WERI-Rb-1 (cell line): Measurements from ENCODE around the gene C16orf96.

Experiments
- DNase-seq: peaks from one replicate; pipeline ENCODE4 v3.0.0-alpha.2; 2020
- H3K27ac ChIP-seq: fragments of 250-450 bp; sonication (Bioruptor Pico); 2 replicates; pipeline ENCODE4 v1.5.1; 2020; ENCODE audit warnings: mild to moderate bottlenecking, moderate library complexity
- H3K27me3 ChIP-seq: fragments of 250-450 bp; sonication (Bioruptor Pico); 2 replicates; pipeline ENCODE4 v1.5.1; 2021; ENCODE audit warnings: mild to moderate bottlenecking, low read depth, moderate library complexity; ENCODE audit not compliant: insufficient read depth, severe bottlenecking
- H3K36me3 ChIP-seq: fragments of 250-450 bp; sonication (Bioruptor Pico); 2 replicates; pipeline ENCODE4 v1.5.1; 2020; ENCODE audit warnings: mild to moderate bottlenecking, moderate library complexity
- H3K4me3 ChIP-seq: 2 replicates; pipeline ENCODE4 v1.5.1; 2011; ENCODE audit warnings: low read depth, mild to moderate bottlenecking, control low read depth, low read length
- H3K9me3 ChIP-seq: fragments of 250-450 bp; sonication (Bioruptor Pico); 2 replicates; pipeline ENCODE4 v1.5.1; 2021; ENCODE audit warnings: mild to moderate bottlenecking, moderate library complexity; ENCODE audit not compliant: severe bottlenecking
- TF ChIP-seq, protein P1 (sequence below): IDR thresholded peaks from 2 replicates; pipeline ENCODE4 v1.5.1; 2011; ENCODE audit warnings: low read depth, mild to moderate bottlenecking, control low read depth, inconsistent platforms, low read length

Gene C16orf96

DNA sequence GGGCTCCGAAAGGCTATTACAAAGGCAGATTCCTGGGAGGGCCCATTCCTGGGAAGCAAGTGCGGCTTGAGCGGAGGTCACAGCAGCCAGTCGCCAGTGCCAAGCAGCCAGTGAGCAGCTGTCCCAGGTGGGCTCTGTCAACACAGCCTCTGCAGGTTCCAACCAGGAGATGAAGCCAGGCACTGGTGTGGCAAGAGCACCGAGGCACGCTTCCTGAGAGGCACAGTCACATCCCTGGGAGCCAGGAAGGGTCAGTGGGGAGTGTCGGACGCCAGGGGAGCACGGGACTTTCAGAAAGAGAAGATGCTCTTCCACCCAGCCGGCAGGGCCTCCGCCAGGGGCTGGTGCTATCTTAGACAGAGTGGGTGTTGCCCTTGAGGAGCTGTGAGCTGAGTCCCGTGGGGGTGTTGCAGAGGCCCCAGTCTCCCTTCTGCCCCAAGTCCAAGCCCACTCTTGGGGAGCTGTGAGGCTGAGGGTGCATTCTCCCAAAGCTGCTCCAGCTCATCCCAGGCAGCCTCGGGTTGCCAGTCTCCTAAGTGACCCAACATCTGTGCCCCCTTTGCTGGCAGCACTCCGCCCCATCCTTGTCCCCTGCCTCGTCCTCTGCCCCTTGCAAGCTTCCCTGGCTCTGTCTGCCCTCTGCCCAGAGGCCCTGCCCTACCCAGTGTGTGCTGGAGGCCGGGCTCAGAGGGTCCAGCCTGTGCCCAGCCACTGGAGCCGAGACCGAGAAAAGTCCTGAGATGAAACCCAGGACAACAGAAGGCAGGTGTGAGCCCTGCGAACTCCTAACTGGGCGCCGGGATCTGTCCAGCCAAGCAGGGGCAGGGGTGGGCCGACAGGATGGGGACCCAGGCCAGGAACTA, 51.9 kb downstream of the C16orf96 start:
- DNase-seq: no peak
- TF ChIP-seq, protein P1, sequence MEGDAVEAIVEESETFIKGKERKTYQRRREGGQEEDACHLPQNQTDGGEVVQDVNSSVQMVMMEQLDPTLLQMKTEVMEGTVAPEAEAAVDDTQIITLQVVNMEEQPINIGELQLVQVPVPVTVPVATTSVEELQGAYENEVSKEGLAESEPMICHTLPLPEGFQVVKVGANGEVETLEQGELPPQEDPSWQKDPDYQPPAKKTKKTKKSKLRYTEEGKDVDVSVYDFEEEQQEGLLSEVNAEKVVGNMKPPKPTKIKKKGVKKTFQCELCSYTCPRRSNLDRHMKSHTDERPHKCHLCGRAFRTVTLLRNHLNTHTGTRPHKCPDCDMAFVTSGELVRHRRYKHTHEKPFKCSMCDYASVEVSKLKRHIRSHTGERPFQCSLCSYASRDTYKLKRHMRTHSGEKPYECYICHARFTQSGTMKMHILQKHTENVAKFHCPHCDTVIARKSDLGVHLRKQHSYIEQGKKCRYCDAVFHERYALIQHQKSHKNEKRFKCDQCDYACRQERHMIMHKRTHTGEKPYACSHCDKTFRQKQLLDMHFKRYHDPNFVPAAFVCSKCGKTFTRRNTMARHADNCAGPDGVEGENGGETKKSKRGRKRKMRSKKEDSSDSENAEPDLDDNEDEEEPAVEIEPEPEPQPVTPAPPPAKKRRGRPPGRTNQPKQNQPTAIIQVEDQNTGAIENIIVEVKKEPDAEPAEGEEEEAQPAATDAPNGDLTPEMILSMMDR: no peak
- no peak overlapping the region for H3K27ac ChIP-seq
- H3K4me3 ChIP-seq: no peak overlapping the region
- H3K36me3 ChIP-seq: peaks cover 22% of the 10 kb centered on the region
- H3K9me3 ChIP-seq: no peaks in the 10 kb centered on the region
- no peaks in the 10 kb centered on the region for H3K27me3 ChIP-seq

DNA sequence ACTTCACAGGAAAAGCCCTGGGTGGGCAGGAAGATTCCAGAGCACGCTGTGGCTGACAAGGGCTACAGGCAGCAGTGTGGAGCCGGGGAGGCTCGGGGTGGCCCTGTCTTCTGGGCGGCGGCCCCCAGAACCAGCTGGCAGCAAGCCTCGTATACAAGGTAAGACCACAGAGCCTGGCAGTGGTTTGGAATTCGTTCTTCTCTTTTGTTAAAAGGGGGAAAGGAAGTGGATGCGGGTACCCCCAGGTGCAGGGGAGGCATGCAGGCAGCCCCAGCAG, 52.5 kb downstream of the C16orf96 start:
- Histone ChIP-seq H3K4me3 (no peak overlapping the region), H3K27me3 (no peaks in the 10 kb centered on the region), H3K36me3 (peaks cover 22% of the 10 kb centered on the region), H3K27ac (no peak overlapping the region), H3K9me3 (no peaks in the 10 kb centered on the region)
- TF ChIP-seq, protein P1: no peak
- no peak for DNase-seq

DNA sequence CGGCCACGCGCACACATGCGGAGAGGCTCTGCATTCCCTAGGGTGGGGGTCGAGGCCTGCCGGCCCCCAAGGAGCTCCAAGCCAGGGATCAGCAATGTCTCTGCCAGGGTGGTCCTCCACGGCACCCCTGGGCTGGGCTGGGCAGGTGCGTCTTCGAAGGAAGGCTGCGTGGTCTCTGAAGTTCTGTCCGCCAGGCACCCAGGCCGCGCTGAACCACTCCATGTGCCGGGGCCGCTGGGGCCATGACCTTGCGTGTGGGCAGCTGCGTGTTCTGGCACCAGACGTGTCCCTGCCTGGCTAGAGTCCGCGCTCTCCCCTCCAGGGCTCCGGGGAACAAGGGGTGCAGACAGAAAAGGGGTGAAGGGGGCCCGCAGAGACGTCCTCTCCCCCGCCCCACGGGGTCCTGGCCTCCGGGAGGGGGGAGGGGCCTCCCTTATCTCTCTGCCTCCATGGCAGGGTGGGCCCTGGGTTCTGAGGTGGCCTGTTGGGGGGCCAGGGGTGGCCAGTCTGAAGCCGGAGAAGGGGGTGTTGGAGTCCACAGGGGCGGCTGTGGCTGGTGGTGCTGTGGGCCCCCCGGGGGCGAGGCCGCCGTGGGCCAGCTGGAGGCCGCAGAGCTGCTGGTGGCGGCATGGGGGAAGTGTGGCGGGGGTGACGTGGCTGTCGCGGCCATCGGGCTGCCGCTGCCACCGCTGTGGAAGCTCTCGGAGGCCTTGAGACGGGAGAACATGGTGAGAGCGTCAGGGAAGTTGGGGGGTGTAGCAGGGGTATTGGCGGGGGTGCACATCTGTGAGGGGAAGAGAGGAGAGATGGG, 53.3 kb downstream of the C16orf96 start:
- Histone ChIP-seq H3K4me3 (no peak overlapping the region), H3K27ac (no peak overlapping the region), H3K27me3 (no peaks in the 10 kb centered on the region), H3K9me3 (no peaks in the 10 kb centered on the region), H3K36me3 (peaks cover 22% of the 10 kb centered on the region)
- TF ChIP-seq, protein P1: no peak
- no peak for DNase-seq

DNA sequence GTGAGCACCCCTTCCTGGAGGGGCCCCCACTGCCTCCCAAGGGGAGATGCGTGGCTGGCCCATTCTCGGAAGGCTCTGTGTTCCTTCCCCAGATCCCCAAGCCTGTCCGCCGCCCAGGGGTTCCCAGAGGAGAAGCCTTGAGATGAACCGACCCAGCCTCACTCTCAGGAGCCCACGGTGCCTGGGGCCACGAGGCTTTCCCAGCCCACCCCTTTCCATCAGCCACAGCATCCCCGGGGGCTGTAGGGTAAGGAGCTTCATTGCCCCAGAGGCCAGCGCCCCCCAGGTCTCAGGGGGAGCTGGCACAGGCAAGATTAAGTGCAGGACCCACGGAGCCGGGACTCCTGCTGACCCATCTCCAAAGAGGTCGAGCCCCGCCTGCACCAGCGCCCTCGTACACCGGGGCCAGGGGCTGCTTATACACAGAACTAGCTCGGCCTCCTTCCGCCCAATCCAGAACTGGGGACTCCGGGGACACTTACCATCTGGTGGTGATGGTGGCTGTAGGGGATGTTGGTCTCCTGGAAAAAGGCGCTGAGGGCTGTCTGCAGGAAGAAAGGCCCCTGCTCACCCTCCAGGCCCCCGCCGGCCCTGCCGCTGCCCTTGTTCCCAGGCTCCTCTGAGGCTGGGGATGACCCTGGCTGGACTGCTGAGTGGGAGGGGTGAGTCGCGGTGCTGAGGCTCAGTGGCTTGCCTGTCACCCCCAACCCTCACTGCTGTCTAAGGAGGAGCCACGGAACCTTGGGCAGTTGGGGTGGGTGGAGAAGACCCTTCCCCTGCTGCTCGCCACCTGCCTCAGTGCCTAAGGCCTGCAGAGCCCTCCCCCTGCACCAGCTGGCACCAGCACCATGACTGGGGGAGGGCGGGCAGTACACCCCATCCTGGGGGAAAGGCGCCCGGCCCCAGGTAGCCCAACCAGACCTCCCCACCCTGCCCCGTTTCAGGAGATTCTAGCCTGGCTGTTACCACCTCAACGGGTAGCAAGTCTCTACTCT, 54.2 kb downstream of the C16orf96 start:
- Histone ChIP-seq H3K4me3 (no peak overlapping the region), H3K36me3 (peaks cover 22% of the 10 kb centered on the region), H3K9me3 (no peaks in the 10 kb centered on the region), H3K27me3 (no peaks in the 10 kb centered on the region), H3K27ac (no peak overlapping the region)
- DNase-seq: no peak
- TF ChIP-seq, protein P1: no peak

DNA sequence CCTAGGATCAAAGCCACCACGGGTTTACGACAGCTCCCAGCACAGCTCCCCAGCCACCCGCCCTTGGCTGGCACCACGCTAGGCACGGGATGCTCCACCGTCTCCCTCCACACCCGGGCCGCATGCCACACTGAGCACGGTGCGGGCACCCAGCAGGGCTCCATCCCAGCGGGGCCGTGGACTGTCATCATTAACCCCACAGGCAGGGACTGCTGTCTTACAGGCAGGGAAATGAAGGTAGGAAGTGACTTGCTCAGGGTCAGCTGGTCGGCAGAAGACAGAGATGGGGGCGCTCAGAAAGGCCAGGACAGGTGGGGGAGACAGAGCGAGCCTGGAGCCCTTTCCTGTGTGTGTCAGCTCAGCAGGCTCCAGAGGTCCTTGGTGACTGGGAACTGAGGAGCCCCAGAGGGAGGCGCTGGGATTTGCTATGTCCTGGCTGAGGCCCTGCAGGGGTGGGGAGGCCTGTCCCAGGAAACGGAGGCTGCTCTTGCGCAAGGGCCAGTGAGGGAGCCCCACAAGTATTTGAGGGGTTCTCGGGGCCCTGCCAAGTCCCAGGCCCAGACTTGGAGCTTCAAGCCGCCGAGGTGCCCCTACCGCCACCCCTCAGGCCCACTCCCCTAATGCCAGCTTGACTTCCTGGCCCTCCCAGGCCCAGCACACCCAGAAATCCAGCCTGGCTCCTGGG, 55.3 kb downstream of the C16orf96 start:
- Histone ChIP-seq H3K4me3 (no peak overlapping the region), H3K36me3 (peaks cover 22% of the 10 kb centered on the region), H3K9me3 (no peaks in the 10 kb centered on the region), H3K27ac (no peak overlapping the region), H3K27me3 (no peaks in the 10 kb centered on the region)
- no peak for DNase-seq
- TF ChIP-seq, protein P1: no peak
